H1 (cell line): ENCODE results near the gene OTUD1. TPM values are rescaled to one million over a fixed set of nuclear protein-coding genes. Genes with fewer than 3 reads are reported as not detected.

ENCODE experiments used
- CTCF ChIA-PET: fragments of 300-600 bp; sonication (Branson Sonifier 250); formaldehyde crosslinking; loops from one replicate; lab custom pipeline; 2021; ENCODE audit not compliant: partially characterized antibody; lab: Charles Lee
- POLR2A ChIA-PET: fragments of 300-600 bp; sonication (Branson Sonifier 250); formaldehyde crosslinking; loops from one replicate; lab custom pipeline; 2021; ENCODE audit warnings: inconsistent platforms; ENCODE audit not compliant: partially characterized antibody; lab: Charles Lee
- DNase-seq, 2 experiments: peaks; one replicate each; pipeline versions ENCODE4 v3.0.0 to v3.0.0-alpha.2; 2010 to 2022; ENCODE audit warnings: low spot score in 2 of 2, low read depth in 1 of 2, mixed read lengths in 1 of 2
- FAIRE-seq: peaks from 2 replicates; lab custom pipeline; 2011; peaks lifted over from hg19 to GRCh38; lab: Jason Lieb, UNC
- H2AFZ ChIP-seq: 2 replicates; pipeline ENCODE4 v1.8.1; 2012; ENCODE audit warnings: low read length, inconsistent platforms
- H2AK5ac ChIP-seq: 2 replicates; pipeline ENCODE4 v1.6.1; 2013; ENCODE audit warnings: low read depth, low read length
- H2BK120ac ChIP-seq: replicated peaks from 2 replicates; pipeline ENCODE3; 2013; ENCODE audit warnings: low read depth, low read length, inconsistent platforms
- H2BK12ac ChIP-seq: 2 replicates; pipeline ENCODE4 v1.6.1; 2013; ENCODE audit warnings: low read depth, low read length
- H2BK15ac ChIP-seq: 2 replicates; pipeline ENCODE4 v1.6.1; 2013; ENCODE audit warnings: low read length
- H2BK20ac ChIP-seq: 2 replicates; pipeline ENCODE4 v1.6.1; 2013; ENCODE audit warnings: low read length
- H2BK5ac ChIP-seq: 2 replicates; pipeline ENCODE4 v1.6.1; 2013; ENCODE audit warnings: low read depth, low read length
- H3K14ac ChIP-seq: 2 replicates; pipeline ENCODE4 v1.6.1; 2013; ENCODE audit warnings: inconsistent platforms; ENCODE audit not compliant: insufficient read length
- H3K18ac ChIP-seq: 2 replicates; pipeline ENCODE4 v1.6.1; 2013; ENCODE audit warnings: low read length; ENCODE audit errors: extremely low read depth
- H3K23ac ChIP-seq: 2 replicates; pipeline ENCODE4 v1.6.1; 2013; ENCODE audit warnings: inconsistent platforms; ENCODE audit not compliant: insufficient read length
- H3K23me2 ChIP-seq: 2 replicates; pipeline ENCODE4 v1.6.1; 2013; ENCODE audit warnings: low read depth, low read length
- H3K27ac ChIP-seq: 2 replicates; pipeline ENCODE4 v1.6.1; 2011; ENCODE audit warnings: low read depth, low read length, inconsistent platforms
- H3K27me3 ChIP-seq, 4 experiments: replicated peaks in 1 of 4; 1 replicate in 1 of 4; 2 replicates in 3 of 4; pipeline versions ENCODE4 v1.6.1 to v1.8.1; 2011 to 2013; ENCODE audit warnings: low read length in 3 of 4, mild to moderate bottlenecking in 3 of 4, inconsistent platforms in 2 of 4, mixed read lengths in 2 of 4, moderate library complexity in 1 of 4; ENCODE audit not compliant: control insufficient read depth in 3 of 4, insufficient read depth in 3 of 4; ENCODE audit errors: extremely low read depth in 1 of 4
- H3K36me3 ChIP-seq, 4 experiments: 2 replicates each; pipeline versions ENCODE4 v1.6.1 to v1.8.1; 2011 to 2013; ENCODE audit warnings: mild to moderate bottlenecking in 4 of 4, low read length in 3 of 4, moderate library complexity in 2 of 4, control low read depth in 1 of 4, inconsistent platforms in 1 of 4; ENCODE audit not compliant: insufficient read depth in 4 of 4, control insufficient read depth in 2 of 4
- H3K4ac ChIP-seq: replicated peaks from 2 replicates; pipeline ENCODE3; 2013; ENCODE audit warnings: low read length, low read depth, mixed read lengths, inconsistent platforms; ENCODE audit not compliant: insufficient read length
- H3K4me1 ChIP-seq, 4 experiments: replicated peaks in 1 of 4; 1 replicate in 1 of 4; 2 replicates in 3 of 4; pipeline versions ENCODE4 v1.6.1 to v1.8.1; 2011 to 2013; ENCODE audit warnings: low read length in 3 of 4, inconsistent platforms in 2 of 4, mixed read lengths in 1 of 4; ENCODE audit not compliant: insufficient read depth in 4 of 4, control insufficient read depth in 3 of 4
- H3K4me2 ChIP-seq, 2 experiments: 2 replicates each; pipeline versions ENCODE4 v1.6.1 to v1.8.1; 2011 to 2013; ENCODE audit warnings: low read depth in 2 of 2, low read length in 2 of 2, control low read depth in 1 of 2, inconsistent platforms in 1 of 2, mild to moderate bottlenecking in 1 of 2; ENCODE audit not compliant: insufficient read depth in 1 of 2
- H3K4me3 ChIP-seq, 4 experiments: fragments of 200-600, 300-600 bp in 1 of 4; sonication (generic), shearing (Covaris generic), sonication (Bioruptor Twin) in 1 of 4; 2 replicates each; pipeline versions ENCODE4 v1.5.1 to v1.8.1; 2011 to 2016; ENCODE audit warnings: low read length in 4 of 4, low read depth in 3 of 4, control low read depth in 2 of 4, inconsistent platforms in 2 of 4, mild to moderate bottlenecking in 2 of 4, mixed read lengths in 1 of 4, moderate library complexity in 1 of 4; ENCODE audit not compliant: insufficient read depth in 2 of 4; ENCODE audit errors: extremely low read depth in 1 of 4
- H3K56ac ChIP-seq: replicated peaks from 2 replicates; pipeline ENCODE3; 2013; ENCODE audit warnings: low read depth, mild to moderate bottlenecking, mixed read lengths, low read length, inconsistent platforms; ENCODE audit not compliant: insufficient read length
- H3K79me1 ChIP-seq: 2 replicates; pipeline ENCODE4 v1.6.1; 2013; ENCODE audit warnings: low read depth, low read length, control low read depth
- H3K79me2 ChIP-seq, 2 experiments: 2 replicates each; pipeline versions ENCODE4 v1.6.1 to v1.8.1; 2012 to 2013; ENCODE audit warnings: low read length in 2 of 2, mild to moderate bottlenecking in 2 of 2, inconsistent platforms in 1 of 2; ENCODE audit not compliant: insufficient read depth in 2 of 2, control insufficient read depth in 1 of 2
- H3K9ac ChIP-seq, 4 experiments: replicated peaks in 1 of 4; 1 replicate in 1 of 4; 2 replicates in 3 of 4; pipeline versions ENCODE4 v1.6.1 to v1.8.1; 2011 to 2013; ENCODE audit warnings: low read depth in 3 of 4, low read length in 3 of 4, control low read depth in 2 of 4, mild to moderate bottlenecking in 2 of 4, moderate library complexity in 2 of 4, inconsistent platforms in 1 of 4; ENCODE audit errors: extremely low read depth in 1 of 4
- H3K9me3 ChIP-seq, 2 experiments: 2 replicates each; pipeline versions ENCODE4 v1.6.1 to v1.8.1; 2012 to 2013; ENCODE audit warnings: mild to moderate bottlenecking in 2 of 2, moderate library complexity in 2 of 2, control low read depth in 1 of 2, inconsistent platforms in 1 of 2, low read depth in 1 of 2, low read length in 1 of 2, mixed read lengths in 1 of 2; ENCODE audit not compliant: insufficient read depth in 2 of 2
- H4K20me1 ChIP-seq, 2 experiments: replicated peaks in 1 of 2; 2 replicates each; pipeline versions ENCODE3 to v1.8.1; 2011 to 2013; ENCODE audit warnings: inconsistent platforms in 2 of 2, low read length in 2 of 2, mild to moderate bottlenecking in 1 of 2; ENCODE audit not compliant: insufficient read depth in 2 of 2, control insufficient read depth in 1 of 2
- H4K5ac ChIP-seq: 2 replicates; pipeline ENCODE4 v1.6.1; 2013; ENCODE audit warnings: low read length, low read depth, mixed read lengths, inconsistent platforms; ENCODE audit not compliant: insufficient read length
- H4K8ac ChIP-seq: 2 replicates; pipeline ENCODE4 v1.8.0; 2013; ENCODE audit warnings: mild to moderate bottlenecking, moderate library complexity, low read length, inconsistent platforms; ENCODE audit not compliant: insufficient read depth; ENCODE audit errors: extremely low read depth
- H4K91ac ChIP-seq: replicated peaks from 2 replicates; pipeline ENCODE3; 2013; ENCODE audit warnings: low read length, mixed read lengths, inconsistent platforms; ENCODE audit not compliant: insufficient read length
- CBX5 ChIP-seq: fragments of 300-800, 300-1000 bp; sonication (generic); IDR thresholded peaks from 2 replicates; pipeline ENCODE4 v1.7.1; 2016; ENCODE audit warnings: antibody characterized with exemption, low read length, low read depth
- CBX8 ChIP-seq: fragments of 300-800, 300-1000 bp; sonication (generic); IDR thresholded peaks from 2 replicates; pipeline ENCODE4 v1.7.1; 2016; ENCODE audit warnings: low read depth, low read length, borderline replicate concordance
- GABPA ChIP-seq: IDR thresholded peaks from 2 replicates; pipeline ENCODE4 v1.6.1; 2011; ENCODE audit warnings: mild to moderate bottlenecking, low read length, moderate library complexity, borderline replicate concordance; ENCODE audit not compliant: insufficient read depth
- POU5F1 ChIP-seq: IDR thresholded peaks from 2 replicates; pipeline ENCODE4 v1.6.1; 2011; ENCODE audit warnings: low read depth, mild to moderate bottlenecking, low read length, moderate library complexity
- SRF ChIP-seq: IDR thresholded peaks from 2 replicates; pipeline ENCODE4 v1.6.1; 2011; ENCODE audit warnings: mild to moderate bottlenecking, low read depth, low read length, moderate library complexity
- TCF12 ChIP-seq: IDR thresholded peaks from 2 replicates; pipeline ENCODE4 v1.6.1; 2011; ENCODE audit warnings: low read depth, mild to moderate bottlenecking, low read length
- YY1 ChIP-seq: IDR thresholded peaks from 2 replicates; pipeline ENCODE4 v1.6.1; 2011; ENCODE audit warnings: low read depth, mild to moderate bottlenecking, low read length
- WGBS, 2 experiments: shearing (Covaris generic) in 1 of 2; methylation state at CpG; one replicate each; pipeline versions ENCODE4 v1.1.6 to v1.1.7; 2013 to 2015; ENCODE audit warnings: low lambda C conversion rate in 2 of 2, mixed read lengths in 2 of 2, inconsistent platforms in 1 of 2, low coverage in 1 of 2, missing lambda C conversion rate in 1 of 2; ENCODE audit not compliant: insufficient replicate concordance in 2 of 2, insufficient coverage in 1 of 2, insufficient read length in 1 of 2; ENCODE audit errors: extremely low coverage in 1 of 2, missing lambda C conversion rate in 1 of 2; 5-methylcytosine and 5-hydroxymethylcytosine counted together
- polyA plus RNA-seq, 7 experiments: library from polyadenylated mRNA; depleted of rRNA in 3 of 7; stranded (reverse) in 5 of 7; unstranded in 2 of 7; fragments of >200 nt in 5 of 7; fragments of 200-250 nt in 2 of 7; gene quantifications; 1 replicate in 5 of 7; 2 replicates in 1 of 7; 4 replicates in 1 of 7; pipeline versions ENCODE4 v1.2.1 to v1.2.3, GENCODE V29; 2011 to 2013; ENCODE audit warnings: missing spikeins in 2 of 7, mixed read lengths in 2 of 7
- total RNA-seq: library from RNA; stranded (reverse); fragmentation: NEBNext Ultra II Directional; extraction: Animal tissue kit (Norgen Biotek cat#: 25700); gene quantifications from 2 replicates; pipeline ENCODE4 v1.2.1, GENCODE V29; 2021
- TF ChIP-seq, protein P1 (sequence below): IDR thresholded peaks from 2 replicates; pipeline ENCODE4 v1.6.1; 2012; ENCODE audit warnings: inconsistent platforms

OTUD1 gene
- total and polyA plus RNA-seq, 2 of the 8 experiments (the other 6 are each of a cell fraction or from before 2014, with no cell fraction given): 1.3 to 7.1 TPM

DNA sequence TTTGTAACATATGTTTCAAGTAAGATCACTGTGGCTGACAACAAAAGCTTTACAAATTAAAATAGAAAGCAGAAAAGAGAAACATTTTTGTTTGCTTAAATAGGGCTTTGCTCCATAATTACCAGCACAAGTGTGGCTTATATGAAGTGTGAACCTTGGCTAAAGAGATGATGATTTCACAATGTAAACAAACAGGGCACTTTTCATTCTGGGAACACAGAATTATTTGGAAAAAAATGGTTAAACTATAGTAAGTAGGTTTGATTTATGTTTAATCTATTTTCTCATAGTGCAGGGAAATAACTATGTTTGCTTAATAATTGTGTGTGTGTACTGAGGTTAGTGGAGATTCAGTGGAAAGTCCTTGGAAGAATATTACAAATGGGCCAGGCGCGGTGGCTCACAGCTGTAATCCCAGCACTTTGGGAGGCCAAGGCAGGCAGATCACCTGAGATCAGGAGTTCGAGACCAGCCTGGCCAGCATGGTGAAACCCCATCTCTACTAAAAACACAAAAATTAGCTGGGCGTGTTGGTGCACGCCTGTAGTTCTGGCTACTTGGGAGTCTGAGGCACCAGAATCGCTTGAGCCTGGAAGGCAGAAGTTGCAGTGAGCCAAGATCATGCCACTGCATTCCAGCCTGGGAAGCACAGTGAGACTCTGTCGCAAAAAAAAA lies 19.1 kb upstream of the OTUD1 start:
- TF ChIP-seq GABPA (no peak), SRF (no peak), CBX5 (no peak), POU5F1 (no peak), TCF12 (no peak), CBX8 (no peak), YY1 (no peak)
- TF ChIP-seq, protein P1, sequence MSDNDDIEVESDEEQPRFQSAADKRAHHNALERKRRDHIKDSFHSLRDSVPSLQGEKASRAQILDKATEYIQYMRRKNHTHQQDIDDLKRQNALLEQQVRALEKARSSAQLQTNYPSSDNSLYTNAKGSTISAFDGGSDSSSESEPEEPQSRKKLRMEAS: no peak
- POLR2A ChIA-PET: interaction anchor here (1.2 kb wide), 1 partner anchor 9 kb away, joined by 3 read pairs; no protein-coding TSS in a partner anchor
- Histone ChIP-seq H4K91ac (no peak overlapping the region), H3K56ac (no peak overlapping the region), H2BK5ac (no peak overlapping the region), H2BK15ac (no peak overlapping the region), H3K9ac (no peak overlapping the region), H3K27ac (no peak overlapping the region), H3K4me1 (peaks cover 0 to 10% (median 9%) of the 10 kb centered on the region in 4 experiments; a peak in 5 of 7 replicates), H3K18ac (no peak overlapping the region), H2BK120ac (no peak overlapping the region), H4K20me1 (no peaks in the 10 kb centered on the region), H3K23ac (no peak overlapping the region), H2AFZ (no peak overlapping the region), H3K14ac (no peak overlapping the region), H3K27me3 (no peaks in the 10 kb centered on the region), H3K4me3 (no peak overlapping the region), H3K23me2 (no peaks in the 10 kb centered on the region), H3K4ac (no peak overlapping the region), H2AK5ac (no peak overlapping the region), H3K4me2 (no peak overlapping the region), H3K79me2 (no peaks in the 10 kb centered on the region), H3K36me3 (no peaks in the 10 kb centered on the region), H3K9me3 (no peaks in the 10 kb centered on the region), H4K5ac (no peak overlapping the region), H4K8ac (no peak overlapping the region), H2BK20ac (no peak overlapping the region), H2BK12ac (no peak overlapping the region), H3K79me1 (no peaks in the 10 kb centered on the region)
- DNase-seq: no peak
- 96% methylated on average over 6 of the region's 7 CpGs; no CpG with 5 or more reads in 1 of the 2 experiments for WGBS, 2 experiments
- CTCF ChIA-PET: interaction anchor here (0.6 to 1.8 kb wide), 7 partner anchors 18 to 615 kb away, joined by 3 to 5 read pairs (median 3); no protein-coding TSS in a partner anchor
- FAIRE-seq: no peak
